ENCODE measurements around the gene TRPM5. TPM values are rescaled to one million over a fixed set of nuclear protein-coding genes. Genes with fewer than 3 reads are reported as not detected.

Gene TRPM5
- total and polyA plus RNA-seq, 5 experiments from 2014 or later: 0.60 to 0.69 TPM; not detected in 3

Other genes starting within 250 kb of the TRPM5 start
- under 1 TPM in 1 of 2 experiments, not detected in 1; 0.19 TPM for gene ASCL2, start 173.9 kb downstream of the TRPM5 start, total RNA-seq
- gene ASCL2, start 173.9 kb downstream of the TRPM5 start, polyA plus RNA-seq: 1 to 10 TPM in 1 of 3 donors, under 1 TPM in 1, not detected in 1; 0.23 to 2.8 TPM
- gene C11orf21, start 142.6 kb downstream of the TRPM5 start, total RNA-seq: 100 to 1,000 TPM; 113 to 115 TPM
- 10 to 100 TPM; 13.6 to 20.2 (median 20.2) TPM for gene C11orf21, start 142.6 kb downstream of the TRPM5 start, polyA plus RNA-seq
- gene TSPAN32, start 142.5 kb downstream of the TRPM5 start, total RNA-seq: 100 to 1,000 TPM; 158 to 171 TPM
- gene TSPAN32, start 142.5 kb downstream of the TRPM5 start, polyA plus RNA-seq: 100 to 1,000 TPM in 1 of 3 donors, 10 to 100 TPM in 2; 58.5 to 124 (median 96.6) TPM
- gene CD81, start 67.2 kb downstream of the TRPM5 start, total RNA-seq: 10 to 100 TPM; 83.1 to 92.1 TPM
- gene CD81, start 67.2 kb downstream of the TRPM5 start, polyA plus RNA-seq: 10 to 100 TPM; 15.3 to 62.0 (median 42.1) TPM
- 10 to 100 TPM; 56.6 to 65.6 TPM for gene TSSC4, start 43.8 kb downstream of the TRPM5 start, total RNA-seq
- gene TSSC4, start 43.8 kb downstream of the TRPM5 start, polyA plus RNA-seq: 10 to 100 TPM; 49.0 to 68.3 (median 54.7) TPM
- gene KCNQ1, start 494 bp upstream of the TRPM5 start, total RNA-seq: 10 to 100 TPM; 23.5 to 25.1 TPM
- 10 to 100 TPM in 2 of 3 donors, 1 to 10 TPM in 1; 8.7 to 22.9 (median 10.4) TPM for gene KCNQ1, start 494 bp upstream of the TRPM5 start, polyA plus RNA-seq

Measured in naive thymus-derived CD8-positive, alpha-beta T cell (primary cell).